Prostate gland (tissue), 2 donors: ENCODE measurements around the gene WDR44.

Experiments used
- POLR2A ChIP-seq: fragments of 450-650 bp; IDR thresholded peaks from one replicate; pipeline ENCODE4 v1.6.1; 2016; ENCODE audit warnings: antibody characterized with exemption, mild to moderate bottlenecking
- POLR2AphosphoS5 ChIP-seq: sonication (generic); formaldehyde crosslinking; IDR thresholded peaks from one replicate; pipeline ENCODE4 v1.6.1; 2017; ENCODE audit warnings: antibody characterized with exemption
- TF ChIP-seq, protein P1 (sequence below), 4 experiments: fragments of 200-600 bp in 2 of 4; fragments of 450-650 bp in 2 of 4; sonication (generic) in 2 of 4; IDR thresholded peaks; 1 replicate in 3 of 4; 2 replicates in 1 of 4; pipeline ENCODE4 v1.5.1; 2016 to 2019; ENCODE audit warnings: antibody characterized with exemption in 4 of 4, mild to moderate bottlenecking in 2 of 4, moderate library complexity in 2 of 4

DNA sequence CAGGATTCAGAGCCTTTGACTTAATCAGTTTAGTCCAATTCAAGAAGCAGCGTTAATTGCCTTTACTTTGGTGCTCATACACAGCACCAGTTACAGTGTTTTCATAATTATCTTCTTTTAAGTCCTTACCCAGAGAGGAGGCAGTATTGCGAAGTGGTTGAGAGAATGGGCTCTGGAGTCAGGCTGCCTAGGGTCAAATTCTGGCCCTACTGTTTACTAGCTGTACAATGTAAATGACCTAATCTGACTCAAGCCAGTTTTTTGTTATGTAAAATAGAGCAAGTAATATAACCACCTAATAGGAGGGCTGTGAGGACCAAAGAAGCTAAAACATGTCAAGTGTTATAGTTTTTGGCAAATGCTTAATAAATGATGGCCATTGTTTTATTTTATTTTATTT is 27.6 kb downstream of the WDR44 start:
- TF ChIP-seq, protein P1, sequence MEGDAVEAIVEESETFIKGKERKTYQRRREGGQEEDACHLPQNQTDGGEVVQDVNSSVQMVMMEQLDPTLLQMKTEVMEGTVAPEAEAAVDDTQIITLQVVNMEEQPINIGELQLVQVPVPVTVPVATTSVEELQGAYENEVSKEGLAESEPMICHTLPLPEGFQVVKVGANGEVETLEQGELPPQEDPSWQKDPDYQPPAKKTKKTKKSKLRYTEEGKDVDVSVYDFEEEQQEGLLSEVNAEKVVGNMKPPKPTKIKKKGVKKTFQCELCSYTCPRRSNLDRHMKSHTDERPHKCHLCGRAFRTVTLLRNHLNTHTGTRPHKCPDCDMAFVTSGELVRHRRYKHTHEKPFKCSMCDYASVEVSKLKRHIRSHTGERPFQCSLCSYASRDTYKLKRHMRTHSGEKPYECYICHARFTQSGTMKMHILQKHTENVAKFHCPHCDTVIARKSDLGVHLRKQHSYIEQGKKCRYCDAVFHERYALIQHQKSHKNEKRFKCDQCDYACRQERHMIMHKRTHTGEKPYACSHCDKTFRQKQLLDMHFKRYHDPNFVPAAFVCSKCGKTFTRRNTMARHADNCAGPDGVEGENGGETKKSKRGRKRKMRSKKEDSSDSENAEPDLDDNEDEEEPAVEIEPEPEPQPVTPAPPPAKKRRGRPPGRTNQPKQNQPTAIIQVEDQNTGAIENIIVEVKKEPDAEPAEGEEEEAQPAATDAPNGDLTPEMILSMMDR (IDR thresholded peaks at IDR 0.05) = no peak
- TF ChIP-seq POLR2A (no peak), POLR2AphosphoS5 (no peak)
